GM19438 (cell line): ENCODE results near the gene ANKLE2.
"Not testable (repeated sequence)": the region's sequence is repeated elsewhere in the genome, so short reads cannot be mapped to it uniquely, and the experiment has no call there.

Experiments used
- ATAC-seq: cut with Tn5 transposase; IDR thresholded peaks from one replicate; pipeline ENCODE4 v1.9.1; 2021; ENCODE audit warnings: low read depth; ENCODE audit not compliant: unreplicated experiment

The ANKLE2 gene

GRCh38 chr12:132777614-132778013 is 16.0 kb upstream of the ANKLE2 start:
- ATAC-seq, result no peak

- no peak for ATAC-seq
Measured at GRCh38 chr12:132776816-132777568, 15.4 kb upstream of the ANKLE2 start.

- ATAC-seq, result not testable (repeated sequence)
Measured at GRCh38 chr12:132776230-132776625, 14.6 kb upstream of the ANKLE2 start.

- ATAC-seq, result no peak
Measured at GRCh38 chr12:132775502-132776229, 14.0 kb upstream of the ANKLE2 start.

GRCh38 chr12:132774646-132775275 is 13.1 kb upstream of the ANKLE2 start:
- ATAC-seq, result no peak

GRCh38 chr12:132774159-132774558 is 12.5 kb upstream of the ANKLE2 start:
- ATAC-seq, result no peak

- no peak for ATAC-seq
Measured at GRCh38 chr12:132773077-132773955, 11.7 kb upstream of the ANKLE2 start.

- no peak for ATAC-seq
Measured at GRCh38 chr12:132772606-132773005, 11.0 kb upstream of the ANKLE2 start.

GRCh38 chr12:132771126-132771838 is 9.7 kb upstream of the ANKLE2 start:
- ATAC-seq, result peak; percentile 65

GRCh38 chr12:132766380-132767085 is 4.9 kb upstream of the ANKLE2 start:
- no peak for ATAC-seq

- no peak for ATAC-seq
Measured at GRCh38 chr12:132765361-132765760, 3.7 kb upstream of the ANKLE2 start.

- ATAC-seq, result no peak
Measured at GRCh38 chr12:132764231-132764630, 2.6 kb upstream of the ANKLE2 start.

GRCh38 chr12:132761921-132762583 is 420 bp upstream of the ANKLE2 start:
- ATAC-seq, result peak; percentile 61

- ATAC-seq, result no peak
Measured at GRCh38 chr12:132759359-132759758, 2.3 kb downstream of the ANKLE2 start.

- ATAC-seq, result not testable (repeated sequence)
Measured at GRCh38 chr12:132758825-132759224, 2.8 kb downstream of the ANKLE2 start.

GRCh38 chr12:132754160-132754932 is 7.3 kb downstream of the ANKLE2 start:
- ATAC-seq, result no peak

GRCh38 chr12:132753670-132754069 is 8.0 kb downstream of the ANKLE2 start:
- not testable (repeated sequence) for ATAC-seq

GRCh38 chr12:132748319-132748718 is 13.3 kb downstream of the ANKLE2 start:
- ATAC-seq, result no peak
